Stimulated activated CD4-positive, alpha-beta T cell treated with anti-CD3 and anti-CD28 coated beads, Interleukin-12 subunit alpha, Interleukin-12 subunit beta, amount 100 ng/mL, for 48 hours (primary cell): ENCODE data around the gene ADAMTS2.
"Not testable (repeated sequence)": the region's sequence is repeated elsewhere in the genome, so short reads cannot be mapped to it uniquely, and the experiment has no call there.

ENCODE experiments used
- DNase-seq, 3 donors: peaks; one replicate each; pipeline ENCODE4 v3.0.0-alpha.2; 2020; ENCODE audit warnings: low read depth in 2 of 3, low spot score in 1 of 3

Gene ADAMTS2

DNA sequence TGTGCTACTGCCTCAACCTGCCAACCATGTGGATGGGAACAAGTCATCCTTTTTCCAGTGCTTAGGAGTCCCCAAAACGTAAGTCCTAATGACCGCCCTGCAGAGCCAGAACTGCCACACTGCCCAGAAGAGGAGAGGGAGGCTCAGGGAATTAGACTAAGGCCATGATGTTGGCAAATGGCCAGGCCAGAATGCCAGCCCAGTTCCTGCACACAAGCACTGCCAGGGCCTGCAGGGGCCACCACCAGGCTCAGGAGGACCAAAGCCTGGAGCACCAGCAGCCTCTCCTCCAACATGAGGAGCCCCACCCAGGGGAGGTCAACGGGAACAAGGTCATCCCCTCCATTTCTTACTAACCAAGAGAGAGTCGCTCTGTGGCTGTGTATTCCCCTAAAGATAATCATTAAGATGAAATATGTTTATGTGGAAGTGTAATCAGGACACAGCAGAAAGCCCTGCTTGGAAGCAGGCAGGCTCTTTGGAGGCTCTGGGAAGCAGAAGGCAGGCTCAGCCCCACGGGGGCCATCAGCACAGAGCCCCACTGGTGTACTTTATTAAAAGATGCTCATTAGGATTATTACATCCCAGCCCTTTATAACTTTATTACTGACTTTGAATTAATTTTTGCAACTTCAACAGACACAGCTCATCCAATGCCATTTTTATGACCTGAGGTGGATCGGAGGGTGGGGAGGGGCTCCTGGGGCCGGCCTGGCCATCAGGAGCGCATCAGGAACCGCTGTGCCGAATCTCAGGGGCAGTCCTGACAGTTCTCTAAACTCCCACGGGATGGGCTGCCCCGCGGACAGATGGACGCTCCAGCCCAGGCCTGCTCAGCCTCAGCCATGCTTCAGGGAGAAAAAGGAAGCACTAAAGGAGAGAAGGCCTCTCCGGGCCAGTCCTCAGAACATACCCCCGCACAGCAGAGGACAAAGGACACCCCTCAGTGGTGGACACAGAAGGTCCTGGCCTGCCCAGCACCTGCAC, 127.0 kb downstream of the ADAMTS2 start:
- no peak for DNase-seq

DNA sequence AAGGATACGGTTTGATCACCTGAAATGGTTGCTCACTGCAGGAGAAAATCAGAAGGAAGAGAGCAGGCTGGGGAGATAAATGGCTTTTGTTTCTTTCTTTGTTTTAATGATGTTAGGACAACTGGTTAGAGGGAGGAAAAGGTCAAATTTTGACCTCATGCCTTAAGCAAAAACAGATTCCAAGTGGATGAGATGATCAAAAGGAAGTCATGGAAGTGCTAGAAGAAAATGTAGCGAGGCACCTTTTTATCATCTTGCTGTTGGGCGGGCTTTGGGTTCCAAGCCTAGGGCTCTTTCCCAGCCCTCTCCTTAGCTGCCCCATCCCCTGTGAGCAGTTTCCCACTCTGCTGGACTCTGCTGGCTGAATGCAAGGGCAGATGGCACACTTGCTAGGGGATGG, 127.9 kb downstream of the ADAMTS2 start:
- no peak for DNase-seq

- not testable (repeated sequence) for DNase-seq
Observed at GRCh38 chr5:179216381-179216780, 128.9 kb downstream of the ADAMTS2 start.

DNA sequence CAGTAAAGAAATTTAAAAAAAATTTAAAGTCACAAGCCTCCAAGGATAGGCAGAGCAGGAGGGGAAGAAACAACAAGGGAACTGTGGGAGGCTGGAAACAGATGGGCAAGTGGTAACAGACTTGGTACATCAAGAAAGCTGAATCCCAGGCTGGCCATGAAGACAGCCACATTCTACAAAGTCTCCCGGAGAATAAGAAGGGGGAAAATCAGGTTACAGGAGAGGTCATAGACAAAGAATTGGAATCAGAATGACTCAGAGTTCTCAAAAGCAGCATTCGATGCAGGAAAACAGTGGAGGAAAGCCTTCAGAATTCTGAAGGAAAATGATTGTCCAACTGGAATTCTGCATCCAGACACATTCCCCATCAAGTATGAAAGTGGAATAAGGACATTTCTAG, 129.7 kb downstream of the ADAMTS2 start:
- no peak for DNase-seq

DNA sequence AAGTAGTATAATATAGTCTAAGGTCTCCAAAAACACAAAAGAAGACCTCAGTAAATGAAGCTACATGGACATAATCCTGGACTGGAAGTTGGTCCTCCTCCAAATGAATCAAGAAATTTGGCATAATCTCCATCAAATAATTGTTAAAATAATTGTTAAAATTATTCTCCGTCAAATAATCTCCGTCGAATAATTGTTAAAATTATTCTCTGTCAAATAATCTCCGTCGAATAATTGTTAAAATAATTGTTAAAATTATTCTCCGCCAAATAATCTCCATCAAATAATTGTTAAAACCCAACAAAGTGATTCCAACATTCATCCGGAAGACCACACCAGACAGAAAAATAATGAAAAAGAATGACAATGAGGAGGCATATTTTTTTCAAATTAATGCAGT, 130.6 kb downstream of the ADAMTS2 start:
- no peak for DNase-seq

DNA sequence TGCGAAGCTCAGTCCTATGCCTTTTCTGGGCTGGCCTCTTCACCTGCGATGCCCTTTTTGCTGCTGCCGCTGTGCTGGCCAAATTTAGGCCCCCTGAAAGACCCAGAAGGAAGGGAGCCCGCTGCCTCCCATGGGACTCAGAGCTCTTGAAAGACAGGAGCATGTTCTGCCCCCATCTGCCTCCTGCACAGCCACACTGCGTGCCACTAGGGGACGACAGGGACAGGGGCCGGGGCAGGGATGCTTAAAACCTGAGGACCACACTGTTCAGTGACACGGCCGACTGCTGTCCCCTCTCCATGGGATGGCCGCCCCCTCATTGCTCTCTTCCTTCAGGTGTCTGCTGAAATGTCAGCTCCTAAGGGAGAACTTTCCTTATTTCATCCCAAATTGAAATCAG, 132.4 kb downstream of the ADAMTS2 start:
- no peak for DNase-seq

GRCh38 chr5:179211631-179212030, 133.6 kb downstream of the ADAMTS2 start:
- no peak for DNase-seq

GRCh38 chr5:179211068-179211467, 134.2 kb downstream of the ADAMTS2 start:
- DNase-seq = no peak

DNA sequence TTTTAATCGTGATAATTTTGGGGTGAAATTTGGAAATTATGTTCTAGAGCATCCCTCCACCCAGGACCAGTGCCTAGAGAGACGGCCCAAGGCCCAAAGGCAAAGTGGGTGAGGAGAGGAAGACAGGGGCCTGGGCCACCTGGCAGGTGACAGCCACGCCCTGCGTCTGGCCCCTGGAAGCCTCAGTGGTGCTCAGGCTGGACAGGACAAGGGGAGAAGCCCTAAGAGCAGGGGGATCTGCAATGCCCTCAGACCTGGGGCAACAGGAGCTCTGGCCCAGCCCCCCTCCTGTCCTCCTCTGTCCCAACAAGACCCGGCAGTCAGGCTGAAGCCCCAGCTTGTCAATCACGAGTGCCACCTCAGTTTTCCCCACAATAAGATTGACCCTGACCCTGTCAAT, 134.8 kb downstream of the ADAMTS2 start:
- no peak for DNase-seq

GRCh38 chr5:179209359-179210150, 135.7 kb downstream of the ADAMTS2 start:
- DNase-seq = no peak

- no peak for DNase-seq
Observed at GRCh38 chr5:179208706-179209358, 136.4 kb downstream of the ADAMTS2 start.

DNA sequence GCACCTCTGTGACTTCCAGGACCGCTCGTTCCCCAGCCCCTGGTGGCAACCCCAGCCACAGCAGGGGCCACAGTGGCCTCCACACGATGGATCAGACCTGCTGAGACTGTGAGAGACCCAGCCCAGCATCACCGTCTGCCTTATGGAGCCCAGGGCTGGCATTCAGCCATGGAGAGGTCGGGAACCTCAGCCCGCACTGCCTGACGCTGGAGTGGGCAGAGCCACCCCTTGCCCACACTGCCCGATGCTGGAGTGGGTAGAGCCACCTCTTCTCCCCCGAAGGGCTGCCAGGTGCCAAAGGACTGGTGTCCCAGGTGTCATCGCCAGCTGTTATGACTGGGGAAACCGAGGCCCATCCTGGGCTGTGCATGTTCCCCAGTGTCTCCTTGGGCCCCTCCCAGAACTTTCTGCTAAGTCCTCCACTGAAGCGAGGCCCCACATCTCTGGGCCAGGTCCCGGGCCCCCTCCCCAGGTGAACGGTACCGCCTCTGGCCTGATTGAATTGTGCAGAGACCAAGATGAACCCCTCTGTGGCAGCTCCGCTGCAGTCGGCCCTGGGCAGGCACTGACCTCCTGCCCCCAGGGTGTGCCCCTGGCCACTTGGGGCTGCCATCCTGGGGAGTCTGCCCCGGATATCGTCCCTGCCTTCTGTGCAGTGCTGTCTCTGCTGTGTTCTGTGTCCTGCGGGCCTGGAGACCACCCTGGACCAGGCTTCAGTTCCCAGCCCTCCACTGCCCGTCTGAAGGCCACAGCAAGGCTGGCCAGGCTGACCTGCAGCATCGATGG, 137.1 kb downstream of the ADAMTS2 start:
- no peak for DNase-seq

DNA sequence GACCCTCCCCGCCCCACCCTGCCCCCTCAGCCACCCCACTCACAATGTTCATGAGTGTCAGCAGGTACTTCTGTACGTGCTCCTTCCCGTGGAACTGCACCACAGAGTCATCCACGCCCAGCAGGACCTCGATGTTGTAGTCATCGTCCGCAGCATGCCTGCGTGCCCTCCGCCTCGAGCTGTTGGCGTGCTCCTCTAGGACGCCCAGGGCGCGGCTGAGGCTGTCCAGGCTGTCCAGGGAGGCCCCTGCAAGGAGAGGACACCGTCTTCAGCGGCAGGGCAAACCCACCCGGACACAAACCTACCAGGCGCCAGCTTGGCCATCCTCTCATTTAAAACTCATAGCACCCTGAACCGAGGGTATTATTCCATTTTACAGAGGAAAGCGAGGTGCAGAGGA, 137.8 kb downstream of the ADAMTS2 start:
- no peak for DNase-seq

- no peak for DNase-seq
Observed at GRCh38 chr5:179206366-179206765, 138.9 kb downstream of the ADAMTS2 start.

DNA sequence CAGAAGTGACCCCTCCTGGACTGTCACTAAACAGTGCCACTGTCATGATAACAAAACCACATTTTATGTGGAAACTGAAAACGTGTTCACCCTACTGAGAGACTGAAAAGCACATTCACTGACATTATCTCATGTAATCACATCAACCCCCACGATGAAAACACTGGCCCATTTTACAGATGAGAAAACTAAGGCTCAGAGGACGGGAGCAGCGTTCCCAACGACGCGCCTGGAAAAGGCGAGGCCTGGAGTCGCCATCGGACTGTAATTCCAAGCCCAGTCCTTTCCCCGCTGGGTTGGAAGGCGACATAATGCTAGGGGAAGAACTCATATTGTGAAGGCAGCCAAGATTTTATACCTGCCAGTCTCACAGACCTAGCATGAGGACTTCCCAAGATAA, 140.0 kb downstream of the ADAMTS2 start:
- no peak for DNase-seq

- DNase-seq = no peak
Observed at GRCh38 chr5:179204572-179204971, 140.7 kb downstream of the ADAMTS2 start.

GRCh38 chr5:179203248-179203647, 142.0 kb downstream of the ADAMTS2 start:
- no peak for DNase-seq

- DNase-seq = no peak
Observed at GRCh38 chr5:179201986-179202385, 143.3 kb downstream of the ADAMTS2 start.

DNA sequence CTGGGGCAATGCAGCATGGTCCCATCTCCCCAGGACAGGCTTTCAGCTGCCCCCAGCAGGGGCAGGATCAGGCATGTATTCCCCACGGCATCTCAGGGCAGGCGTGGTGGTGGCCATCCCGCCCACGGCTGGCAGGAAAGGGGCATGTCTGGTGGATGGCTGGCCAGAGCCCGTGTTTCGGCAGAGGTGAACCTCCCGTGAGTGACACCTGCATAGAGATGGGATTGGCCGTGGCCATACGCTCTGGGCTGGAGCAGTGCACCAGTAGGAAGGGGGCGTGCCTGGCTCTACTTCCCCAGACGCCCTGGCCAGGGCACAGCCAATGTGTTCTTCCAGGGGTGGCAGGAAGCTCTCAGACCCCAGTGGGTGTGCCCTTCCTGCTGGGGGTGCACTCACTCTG, 146.0 kb downstream of the ADAMTS2 start:
- no peak for DNase-seq

GRCh38 chr5:179198825-179199224, 146.4 kb downstream of the ADAMTS2 start:
- DNase-seq = no peak
